HepG2 (cell line): ENCODE results near the gene SKI. TPM values are rescaled to one million over a fixed set of nuclear protein-coding genes. Genes with fewer than 3 reads are reported as not detected.

Experiments used
- ARID2 ChIP-seq: sonication (generic); formaldehyde crosslinking; IDR thresholded peaks from 2 replicates; pipeline ENCODE4 v1.8.1; 2022; ENCODE audit warnings: mild to moderate bottlenecking, missing genetic modification reagents, borderline replicate concordance
- CBFB ChIP-seq: sonication (generic); formaldehyde crosslinking; IDR thresholded peaks from 2 replicates; pipeline ENCODE4 v1.4.0; 2020; ENCODE audit warnings: missing genetic modification reagents
- CREB1 ChIP-seq, 2 experiments: fragments of 450-650 bp in 1 of 2; IDR thresholded peaks; 2 replicates each; pipeline ENCODE4 v1.6.1; 2016 to 2017; ENCODE audit warnings: control low read depth in 1 of 2, mild to moderate bottlenecking in 1 of 2, missing compliant biosample characterization in 1 of 2, missing genetic modification characterization in 1 of 2
- JUNB ChIP-seq: sonication (generic); formaldehyde crosslinking; IDR thresholded peaks from 2 replicates; pipeline ENCODE4 v1.8.0; 2022; ENCODE audit warnings: missing genetic modification reagents, mild to moderate bottlenecking, borderline replicate concordance
- KLF13 ChIP-seq: sonication (generic); formaldehyde crosslinking; IDR thresholded peaks from 2 replicates; pipeline ENCODE4 v1.4.0; 2020; ENCODE audit warnings: mild to moderate bottlenecking, missing genetic modification reagents
- MEIS1 ChIP-seq: sonication (generic); formaldehyde crosslinking; IDR thresholded peaks from 2 replicates; pipeline ENCODE4 v1.9.0; 2021; ENCODE audit warnings: mild to moderate bottlenecking, missing genetic modification reagents, moderate library complexity, borderline replicate concordance
- SIN3A ChIP-seq: IDR thresholded peaks from 2 replicates; pipeline ENCODE4 v1.6.1; 2011; ENCODE audit warnings: low read depth, mild to moderate bottlenecking, control low read depth, low read length, borderline replicate concordance
- SNAI1 ChIP-seq: sonication (generic); formaldehyde crosslinking; IDR thresholded peaks from 2 replicates; pipeline ENCODE4 v1.5.0; 2020; ENCODE audit warnings: mild to moderate bottlenecking, missing genetic modification reagents, borderline replicate concordance
- TSC22D2 ChIP-seq: sonication (generic); formaldehyde crosslinking; IDR thresholded peaks from 2 replicates; pipeline ENCODE4 v1.5.1; 2020; ENCODE audit warnings: missing genetic modification reagents, mild to moderate bottlenecking, borderline replicate concordance
- ZNF720 ChIP-seq: sonication (generic); formaldehyde crosslinking; IDR thresholded peaks from 2 replicates; pipeline ENCODE4 v1.4.0; 2020; ENCODE audit warnings: missing genetic modification reagents
- ZNF737 ChIP-seq: sonication (generic); formaldehyde crosslinking; IDR thresholded peaks from 2 replicates; pipeline ENCODE4 v1.5.0; 2020; ENCODE audit warnings: missing genetic modification reagents, mild to moderate bottlenecking, borderline replicate concordance
- ZXDC ChIP-seq: sonication (generic); formaldehyde crosslinking; IDR thresholded peaks from 2 replicates; pipeline ENCODE4 v1.5.0; 2020; ENCODE audit warnings: mild to moderate bottlenecking, missing genetic modification reagents
- polyA plus RNA-seq, 8 experiments: library from polyadenylated mRNA; depleted of rRNA in 3 of 8; stranded (reverse) in 7 of 8; unstranded in 1 of 8; fragments of >200 nt; fragmentation: Illumina TruSeq in 4 of 8; extraction: Trizol in 4 of 8; gene quantifications; 2 replicates each; pipeline versions ENCODE4 v1.2.1 to v1.2.3, GENCODE V29; 2011 to 2016; ENCODE audit warnings: low read depth in 4 of 8, missing spikeins in 1 of 8, mixed read lengths in 1 of 8; ENCODE audit not compliant: insufficient read depth in 1 of 8
- total RNA-seq, 5 experiments: library from RNA; depleted of rRNA; stranded (reverse); fragments of >200 nt; fragmentation: Illumina TruSeq; extraction: Trizol; gene quantifications; 2 replicates each; pipeline ENCODE4 v1.2.3, GENCODE V29; 2016; ENCODE audit warnings: low read depth in 1 of 5
- TF ChIP-seq, protein P1 (sequence below): sonication (generic); formaldehyde crosslinking; IDR thresholded peaks from 2 replicates; pipeline ENCODE4 v1.4.0; 2020; ENCODE audit warnings: missing genetic modification reagents
- TF ChIP-seq, protein P2 (sequence below): sonication (generic); formaldehyde crosslinking; IDR thresholded peaks from 2 replicates; pipeline ENCODE4 v1.4.0; 2020; ENCODE audit warnings: mild to moderate bottlenecking, low read depth, missing genetic modification reagents
- TF ChIP-seq, protein P3 (sequence below): sonication (generic); formaldehyde crosslinking; IDR thresholded peaks from 2 replicates; pipeline ENCODE4 v1.4.0; 2020; ENCODE audit warnings: missing genetic modification reagents, borderline replicate concordance

SKI gene
- total and polyA plus RNA-seq, 2 of the 13 experiments (the other 11 are each of a cell fraction or from before 2014, with no cell fraction given): 4.7 to 6.9 TPM

DNA sequence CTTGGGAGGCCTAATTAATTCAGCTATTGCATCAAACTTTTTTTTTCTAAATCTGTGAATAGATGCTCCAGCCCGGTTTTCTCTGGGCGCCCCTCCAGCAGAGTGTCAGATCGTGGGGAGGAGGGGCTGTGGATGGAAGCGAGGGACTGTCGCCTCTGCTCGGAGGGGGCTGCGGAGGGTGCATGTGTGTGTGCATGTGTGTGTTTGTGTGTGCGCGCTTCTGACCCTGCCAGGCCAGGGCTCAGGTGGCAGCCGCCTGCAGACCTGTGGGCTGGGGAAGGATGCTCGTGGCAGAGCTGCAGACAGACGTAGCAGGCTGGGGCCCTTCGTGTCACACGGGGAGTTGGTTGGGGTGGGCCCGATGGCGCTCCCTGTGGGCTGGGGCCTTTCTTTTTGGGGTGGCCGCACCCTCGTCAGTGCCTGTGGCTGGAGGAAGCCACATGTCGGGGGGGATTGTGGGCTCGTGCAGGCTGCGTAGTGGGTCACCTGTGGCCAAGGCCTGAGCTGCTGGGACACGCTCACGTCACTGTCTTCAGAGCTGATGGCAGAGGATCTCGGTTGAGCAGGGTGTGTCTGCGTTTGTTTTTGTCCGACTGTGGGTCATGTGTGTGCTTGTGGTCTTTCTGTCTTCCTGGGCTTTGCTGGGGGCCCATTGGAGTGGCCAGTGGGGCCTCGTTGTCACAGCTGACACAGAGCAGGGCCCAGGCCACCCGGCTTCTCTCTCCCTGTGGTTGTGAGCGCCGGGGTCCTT, 2.8 kb downstream of the SKI start (continued):
- 0 out of 2 replicates have a peak, but pooled peaks have one; percentile 49 for TF ChIP-seq ZXDC (CRISPR knock-in tag)
- TF ChIP-seq, protein P1, sequence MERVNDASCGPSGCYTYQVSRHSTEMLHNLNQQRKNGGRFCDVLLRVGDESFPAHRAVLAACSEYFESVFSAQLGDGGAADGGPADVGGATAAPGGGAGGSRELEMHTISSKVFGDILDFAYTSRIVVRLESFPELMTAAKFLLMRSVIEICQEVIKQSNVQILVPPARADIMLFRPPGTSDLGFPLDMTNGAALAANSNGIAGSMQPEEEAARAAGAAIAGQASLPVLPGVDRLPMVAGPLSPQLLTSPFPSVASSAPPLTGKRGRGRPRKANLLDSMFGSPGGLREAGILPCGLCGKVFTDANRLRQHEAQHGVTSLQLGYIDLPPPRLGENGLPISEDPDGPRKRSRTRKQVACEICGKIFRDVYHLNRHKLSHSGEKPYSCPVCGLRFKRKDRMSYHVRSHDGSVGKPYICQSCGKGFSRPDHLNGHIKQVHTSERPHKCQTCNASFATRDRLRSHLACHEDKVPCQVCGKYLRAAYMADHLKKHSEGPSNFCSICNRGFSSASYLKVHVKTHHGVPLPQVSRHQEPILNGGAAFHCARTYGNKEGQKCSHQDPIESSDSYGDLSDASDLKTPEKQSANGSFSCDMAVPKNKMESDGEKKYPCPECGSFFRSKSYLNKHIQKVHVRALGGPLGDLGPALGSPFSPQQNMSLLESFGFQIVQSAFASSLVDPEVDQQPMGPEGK (CRISPR knock-in tag): 0 out of 2 replicates have a peak, but pooled peaks have one; percentile 4
- no peak for TF ChIP-seq ZNF720 (CRISPR knock-in tag)
- no peak for TF ChIP-seq CBFB (CRISPR knock-in tag)
- TF ChIP-seq ZNF737 (CRISPR knock-in tag): 0 out of 2 replicates have a peak, but pooled peaks have one; percentile 68
- no peak for TF ChIP-seq MEIS1 (CRISPR knock-in tag)
- TF ChIP-seq, protein P2, sequence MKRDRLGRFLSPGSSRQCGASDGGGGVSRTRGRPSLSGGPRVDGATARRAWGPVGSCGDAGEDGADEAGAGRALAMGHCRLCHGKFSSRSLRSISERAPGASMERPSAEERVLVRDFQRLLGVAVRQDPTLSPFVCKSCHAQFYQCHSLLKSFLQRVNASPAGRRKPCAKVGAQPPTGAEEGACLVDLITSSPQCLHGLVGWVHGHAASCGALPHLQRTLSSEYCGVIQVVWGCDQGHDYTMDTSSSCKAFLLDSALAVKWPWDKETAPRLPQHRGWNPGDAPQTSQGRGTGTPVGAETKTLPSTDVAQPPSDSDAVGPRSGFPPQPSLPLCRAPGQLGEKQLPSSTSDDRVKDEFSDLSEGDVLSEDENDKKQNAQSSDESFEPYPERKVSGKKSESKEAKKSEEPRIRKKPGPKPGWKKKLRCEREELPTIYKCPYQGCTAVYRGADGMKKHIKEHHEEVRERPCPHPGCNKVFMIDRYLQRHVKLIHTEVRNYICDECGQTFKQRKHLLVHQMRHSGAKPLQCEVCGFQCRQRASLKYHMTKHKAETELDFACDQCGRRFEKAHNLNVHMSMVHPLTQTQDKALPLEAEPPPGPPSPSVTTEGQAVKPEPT: no peak
- 0 out of 2 replicates have a peak, but pooled peaks have one; percentile 15 for TF ChIP-seq CREB1 (IDR thresholded peaks at IDR 0.05)
- no peak for TF ChIP-seq CREB1 (CRISPR knock-in tag; IDR thresholded peaks at IDR 0.05)
- peak; percentile 46; the same call in 1 of the 2 replicates for TF ChIP-seq SIN3A
- no peak for TF ChIP-seq KLF13 (CRISPR knock-in tag)
- TF ChIP-seq TSC22D2 (CRISPR knock-in tag): no peak
- 0 out of 2 replicates have a peak, but pooled peaks have one; percentile 51 for TF ChIP-seq SNAI1 (CRISPR knock-in tag)
- TF ChIP-seq JUNB: 0 out of 2 replicates have a peak, but pooled peaks have one; percentile 25
- 0 out of 2 replicates have a peak, but pooled peaks have one; percentile 50 for TF ChIP-seq ARID2 (CRISPR knock-in tag)
- TF ChIP-seq, protein P3, sequence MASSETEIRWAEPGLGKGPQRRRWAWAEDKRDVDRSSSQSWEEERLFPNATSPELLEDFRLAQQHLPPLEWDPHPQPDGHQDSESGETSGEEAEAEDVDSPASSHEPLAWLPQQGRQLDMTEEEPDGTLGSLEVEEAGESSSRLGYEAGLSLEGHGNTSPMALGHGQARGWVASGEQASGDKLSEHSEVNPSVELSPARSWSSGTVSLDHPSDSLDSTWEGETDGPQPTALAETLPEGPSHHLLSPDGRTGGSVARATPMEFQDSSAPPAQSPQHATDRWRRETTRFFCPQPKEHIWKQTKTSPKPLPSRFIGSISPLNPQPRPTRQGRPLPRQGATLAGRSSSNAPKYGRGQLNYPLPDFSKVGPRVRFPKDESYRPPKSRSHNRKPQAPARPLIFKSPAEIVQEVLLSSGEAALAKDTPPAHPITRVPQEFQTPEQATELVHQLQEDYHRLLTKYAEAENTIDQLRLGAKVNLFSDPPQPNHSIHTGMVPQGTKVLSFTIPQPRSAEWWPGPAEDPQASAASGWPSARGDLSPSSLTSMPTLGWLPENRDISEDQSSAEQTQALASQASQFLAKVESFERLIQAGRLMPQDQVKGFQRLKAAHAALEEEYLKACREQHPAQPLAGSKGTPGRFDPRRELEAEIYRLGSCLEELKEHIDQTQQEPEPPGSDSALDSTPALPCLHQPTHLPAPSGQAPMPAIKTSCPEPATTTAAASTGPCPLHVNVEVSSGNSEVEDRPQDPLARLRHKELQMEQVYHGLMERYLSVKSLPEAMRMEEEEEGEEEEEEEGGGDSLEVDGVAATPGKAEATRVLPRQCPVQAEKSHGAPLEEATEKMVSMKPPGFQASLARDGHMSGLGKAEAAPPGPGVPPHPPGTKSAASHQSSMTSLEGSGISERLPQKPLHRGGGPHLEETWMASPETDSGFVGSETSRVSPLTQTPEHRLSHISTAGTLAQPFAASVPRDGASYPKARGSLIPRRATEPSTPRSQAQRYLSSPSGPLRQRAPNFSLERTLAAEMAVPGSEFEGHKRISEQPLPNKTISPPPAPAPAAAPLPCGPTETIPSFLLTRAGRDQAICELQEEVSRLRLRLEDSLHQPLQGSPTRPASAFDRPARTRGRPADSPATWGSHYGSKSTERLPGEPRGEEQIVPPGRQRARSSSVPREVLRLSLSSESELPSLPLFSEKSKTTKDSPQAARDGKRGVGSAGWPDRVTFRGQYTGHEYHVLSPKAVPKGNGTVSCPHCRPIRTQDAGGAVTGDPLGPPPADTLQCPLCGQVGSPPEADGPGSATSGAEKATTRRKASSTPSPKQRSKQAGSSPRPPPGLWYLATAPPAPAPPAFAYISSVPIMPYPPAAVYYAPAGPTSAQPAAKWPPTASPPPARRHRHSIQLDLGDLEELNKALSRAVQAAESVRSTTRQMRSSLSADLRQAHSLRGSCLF: no peak
